ENCODE data around the gene TARP.
"Not testable (repeated sequence)": the region's sequence is repeated elsewhere in the genome, so short reads cannot be mapped to it uniquely, and the experiment has no call there.

Gene TARP

GRCh38 chr7:38261601-38262000 is 11.8 kb downstream of the TARP start:
- DNase-seq (ENCODE audit: low read depth): not testable (repeated sequence)

- not testable (repeated sequence) for DNase-seq (ENCODE audit: low read depth)
Observed at GRCh38 chr7:38259157-38259556, 14.3 kb downstream of the TARP start.

GRCh38 chr7:38257350-38257677 is 16.1 kb downstream of the TARP start:
- no peak for DNase-seq (ENCODE audit: low read depth)

GRCh38 chr7:38249849-38250248 is 23.6 kb downstream of the TARP start:
- DNase-seq (ENCODE audit: low read depth): not testable (repeated sequence)

- no peak for DNase-seq (ENCODE audit: low read depth)
Observed at GRCh38 chr7:38248069-38248567, 25.3 kb downstream of the TARP start.

- no peak for DNase-seq (ENCODE audit: low read depth)
Observed at GRCh38 chr7:38245409-38245977, 27.9 kb downstream of the TARP start.

- no peak for DNase-seq (ENCODE audit: low read depth)
Observed at GRCh38 chr7:38244516-38244915, 28.9 kb downstream of the TARP start.

- DNase-seq (ENCODE audit: low read depth): not testable (repeated sequence)
Observed at GRCh38 chr7:38243345-38243744, 30.1 kb downstream of the TARP start.

- DNase-seq (ENCODE audit: low read depth): no peak
Observed at GRCh38 chr7:38242814-38243213, 30.6 kb downstream of the TARP start.

- DNase-seq (ENCODE audit: low read depth): no peak
Observed at GRCh38 chr7:38241071-38241470, 32.4 kb downstream of the TARP start.

- not testable (repeated sequence) for DNase-seq (ENCODE audit: low read depth)
Observed at GRCh38 chr7:38239129-38239528, 34.3 kb downstream of the TARP start.

- no peak for DNase-seq (ENCODE audit: low read depth)
Observed at GRCh38 chr7:38235606-38236005, 37.8 kb downstream of the TARP start.

- not testable (repeated sequence) for DNase-seq (ENCODE audit: low read depth)
Observed at GRCh38 chr7:38234759-38235158, 38.7 kb downstream of the TARP start.

GRCh38 chr7:38232502-38233366 is 40.7 kb downstream of the TARP start:
- peak; percentile 33 for DNase-seq (ENCODE audit: low read depth)

GRCh38 chr7:38229884-38230642 is 43.4 kb downstream of the TARP start:
- no peak for DNase-seq (ENCODE audit: low read depth)

- DNase-seq (ENCODE audit: low read depth): no peak
Observed at GRCh38 chr7:38229386-38229785, 44.0 kb downstream of the TARP start.

GRCh38 chr7:38224392-38224791 is 49.0 kb downstream of the TARP start:
- no peak for DNase-seq (ENCODE audit: low read depth)

- DNase-seq (ENCODE audit: low read depth): no peak
Observed at GRCh38 chr7:38223306-38223705, 50.1 kb downstream of the TARP start.

GRCh38 chr7:38222481-38223096 is 50.8 kb downstream of the TARP start:
- no peak for DNase-seq (ENCODE audit: low read depth)

GRCh38 chr7:38220452-38220851 is 53.0 kb downstream of the TARP start:
- no peak for DNase-seq (ENCODE audit: low read depth)

- DNase-seq (ENCODE audit: low read depth): no peak
Observed at GRCh38 chr7:38217672-38218071, 55.8 kb downstream of the TARP start.
